ENCODE data around the gene C1RL.

Gene C1RL

GRCh38 chr12:7120166-7120565, 11.2 kb upstream of the C1RL start:
- no peak for TF ChIP-seq CTCF (IDR thresholded peaks at IDR 0.05; ENCODE audit: low read depth, low read length)
- Histone ChIP-seq H3K36me3 (no peaks in the 10 kb centered on the region), H3K27me3 (no peaks in the 10 kb centered on the region), H3K4me3 (ENCODE audit: low read depth, low read length) (no peak overlapping the region), H3K4me1 (peaks cover 3% of the 10 kb centered on the region; the same call in 1 of the 2 replicates), H3K9me3 (no peaks in the 10 kb centered on the region)
- no peak for DNase-seq

GRCh38 chr12:7118881-7119280, 9.9 kb upstream of the C1RL start:
- H3K4me3 ChIP-seq (ENCODE audit: low read depth, low read length), result no peak overlapping the region
- no peaks in the 10 kb centered on the region for H3K36me3 ChIP-seq
- no peak for TF ChIP-seq CTCF (IDR thresholded peaks at IDR 0.05; ENCODE audit: low read depth, low read length)
- no peaks in the 10 kb centered on the region for H3K27me3 ChIP-seq
- no peak for DNase-seq
- peaks cover 3% of the 10 kb centered on the region; the same call in 1 of the 2 replicates for H3K4me1 ChIP-seq
- H3K9me3 ChIP-seq, result no peaks in the 10 kb centered on the region

GRCh38 chr12:7117670-7118069, 8.7 kb upstream of the C1RL start:
- no peaks in the 10 kb centered on the region for H3K4me1 ChIP-seq

GRCh38 chr12:7116916-7117315, 7.9 kb upstream of the C1RL start:
- Histone ChIP-seq H3K4me3 (ENCODE audit: low read depth, low read length) (no peak overlapping the region), H3K36me3 (no peaks in the 10 kb centered on the region), H3K27me3 (no peaks in the 10 kb centered on the region), H3K9me3 (no peaks in the 10 kb centered on the region), H3K4me1 (no peaks in the 10 kb centered on the region)
- no peak for TF ChIP-seq CTCF (IDR thresholded peaks at IDR 0.05; ENCODE audit: low read depth, low read length)
- no peak for DNase-seq

More at GRCh38 chr12:7117670-7118069, 8.7 kb upstream of the C1RL start:
- TF ChIP-seq CTCF (IDR thresholded peaks at IDR 0.05; ENCODE audit: low read depth, low read length), result no peak
- no peak overlapping the region for H3K4me3 ChIP-seq (ENCODE audit: low read depth, low read length)
- no peaks in the 10 kb centered on the region for H3K27me3 ChIP-seq
- DNase-seq, result no peak
- no peaks in the 10 kb centered on the region for H3K36me3 ChIP-seq
- no peaks in the 10 kb centered on the region for H3K9me3 ChIP-seq

GRCh38 chr12:7116196-7116595, 7.2 kb upstream of the C1RL start:
- Histone ChIP-seq H3K9me3 (no peaks in the 10 kb centered on the region), H3K36me3 (no peaks in the 10 kb centered on the region), H3K27me3 (no peaks in the 10 kb centered on the region), H3K4me3 (ENCODE audit: low read depth, low read length) (no peak overlapping the region), H3K4me1 (no peaks in the 10 kb centered on the region)
- DNase-seq, result no peak
- no peak for TF ChIP-seq CTCF (IDR thresholded peaks at IDR 0.05; ENCODE audit: low read depth, low read length)

GRCh38 chr12:7114851-7115250, 5.8 kb upstream of the C1RL start:
- Histone ChIP-seq H3K4me3 (ENCODE audit: low read depth, low read length) (no peak overlapping the region), H3K27me3 (no peaks in the 10 kb centered on the region), H3K4me1 (no peaks in the 10 kb centered on the region), H3K9me3 (no peaks in the 10 kb centered on the region), H3K36me3 (no peaks in the 10 kb centered on the region)
- no peak for DNase-seq
- TF ChIP-seq CTCF (IDR thresholded peaks at IDR 0.05; ENCODE audit: low read depth, low read length), result no peak
